SU-DHL-6 (cell line): ENCODE data around the gene KRT2.

ENCODE experiments used
- H2AFZ ChIP-seq: fragments of 200-600 bp; sonication (generic); 2 replicates; pipeline ENCODE4 v1.6.1; 2014; ENCODE audit warnings: low read depth, mild to moderate bottlenecking, moderate library complexity, mixed read lengths, antibody characterized with exemption, low read length; ENCODE audit not compliant: severe bottlenecking
- H3F3A ChIP-seq: fragments of 200-600 bp; shearing (Covaris generic); 2 replicates; pipeline ENCODE4 v1.6.0; 2016; ENCODE audit warnings: antibody characterized with exemption, mild to moderate bottlenecking; ENCODE audit not compliant: insufficient read depth
- H3K27ac ChIP-seq: fragments of 200-600 bp; sonication (generic); 2 replicates; pipeline ENCODE4 v1.5.1; 2016; ENCODE audit warnings: low read depth, mild to moderate bottlenecking, low read length, moderate library complexity, mixed read lengths
- H3K27me3 ChIP-seq: fragments of 200-600 bp; sonication (generic), shearing (Covaris generic); 2 replicates; pipeline ENCODE4 v1.6.0; 2014; ENCODE audit warnings: mild to moderate bottlenecking, low read length
- H3K36me3 ChIP-seq: fragments of 200-600 bp; sonication (generic); 2 replicates; pipeline ENCODE4 v1.6.1; 2014; ENCODE audit warnings: mild to moderate bottlenecking, low read length, mixed read lengths
- H3K4me2 ChIP-seq: fragments of 300-600, 200-600 bp; shearing (Covaris generic), sonication (generic); 2 replicates; pipeline ENCODE4 v1.6.0; 2014; ENCODE audit warnings: low read length, low read depth, mild to moderate bottlenecking; ENCODE audit not compliant: poor library complexity, severe bottlenecking
- H3K4me3 ChIP-seq: fragments of 200-600 bp; sonication (generic); 2 replicates; pipeline ENCODE4 v1.5.1; 2014; ENCODE audit warnings: antibody characterized with exemption, low read length, mild to moderate bottlenecking, mixed read lengths; ENCODE audit not compliant: insufficient read depth, poor library complexity, severe bottlenecking
- H3K79me2 ChIP-seq: fragments of 200-600 bp; sonication (generic); 2 replicates; pipeline ENCODE4 v1.6.1; 2014; ENCODE audit warnings: mild to moderate bottlenecking, low read length, moderate library complexity; ENCODE audit not compliant: insufficient read depth
- H3K9ac ChIP-seq: fragments of 200-600 bp; sonication (generic); 2 replicates; pipeline ENCODE4 v1.7.0; 2014; ENCODE audit warnings: mild to moderate bottlenecking, low read length
- H3K9me2 ChIP-seq: fragments of 200-600 bp; sonication (generic); replicated peaks from 2 replicates; pipeline ENCODE4 v1.6.1; 2014; ENCODE audit warnings: low read length; ENCODE audit not compliant: insufficient read depth
- H3K9me3 ChIP-seq: fragments of 200-600 bp; sonication (generic); 2 replicates; pipeline ENCODE4 v1.6.1; 2014; ENCODE audit warnings: low read length, mixed read lengths; ENCODE audit not compliant: insufficient read depth
- H4K20me1 ChIP-seq: fragments of 200-600 bp; sonication (generic); 2 replicates; pipeline ENCODE4 v1.6.1; 2014; ENCODE audit warnings: low read depth, mild to moderate bottlenecking, antibody characterized with exemption, low read length, moderate library complexity, mixed read lengths
- EZH2phosphoT487 ChIP-seq: fragments of 200-600 bp; sonication (generic), shearing (Covaris generic); conservative IDR thresholded peaks from 2 replicates; pipeline ENCODE4 v1.6.1; 2018; ENCODE audit warnings: mild to moderate bottlenecking, antibody characterized with exemption, low read length, moderate library complexity, mixed read lengths
- TF ChIP-seq, protein P1 (sequence below): fragments of 200-600 bp; sonication (generic); IDR thresholded peaks from one replicate; pipeline ENCODE4 v1.5.1; 2017; ENCODE audit warnings: antibody characterized with exemption, mild to moderate bottlenecking, low read length, moderate library complexity; ENCODE audit not compliant: insufficient read depth, poor library complexity, severe bottlenecking

Gene KRT2

DNA sequence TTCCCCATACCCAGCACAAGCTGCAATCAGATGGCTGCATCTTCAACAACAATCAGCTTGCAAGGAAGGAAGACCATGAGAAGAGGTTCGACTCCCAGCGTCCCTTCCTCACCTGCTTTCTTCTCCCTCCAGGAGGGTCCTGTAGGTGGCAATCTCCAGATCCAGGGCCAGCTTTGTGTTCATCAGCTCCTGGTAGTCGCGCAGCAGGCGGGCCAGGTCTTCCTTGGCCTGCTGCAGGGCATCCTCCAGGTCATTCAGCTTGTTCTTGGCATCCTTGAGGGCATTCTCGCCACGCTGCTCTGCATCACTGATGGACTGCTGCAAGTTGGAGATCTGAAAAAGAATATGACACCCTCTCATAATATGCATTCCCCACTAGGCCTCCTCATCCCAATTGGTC, 24.2 kb upstream of the KRT2 start:
- no peaks in the 10 kb centered on the region for H3K9me3 ChIP-seq
- H4K20me1 ChIP-seq: no peaks in the 10 kb centered on the region
- H2AFZ ChIP-seq: no peak overlapping the region
- H3K9me2 ChIP-seq: no peaks in the 10 kb centered on the region
- H3K79me2 ChIP-seq: no peaks in the 10 kb centered on the region
- H3K4me2 ChIP-seq: no peak overlapping the region
- no peak overlapping the region for H3K4me3 ChIP-seq
- TF ChIP-seq, protein P1, sequence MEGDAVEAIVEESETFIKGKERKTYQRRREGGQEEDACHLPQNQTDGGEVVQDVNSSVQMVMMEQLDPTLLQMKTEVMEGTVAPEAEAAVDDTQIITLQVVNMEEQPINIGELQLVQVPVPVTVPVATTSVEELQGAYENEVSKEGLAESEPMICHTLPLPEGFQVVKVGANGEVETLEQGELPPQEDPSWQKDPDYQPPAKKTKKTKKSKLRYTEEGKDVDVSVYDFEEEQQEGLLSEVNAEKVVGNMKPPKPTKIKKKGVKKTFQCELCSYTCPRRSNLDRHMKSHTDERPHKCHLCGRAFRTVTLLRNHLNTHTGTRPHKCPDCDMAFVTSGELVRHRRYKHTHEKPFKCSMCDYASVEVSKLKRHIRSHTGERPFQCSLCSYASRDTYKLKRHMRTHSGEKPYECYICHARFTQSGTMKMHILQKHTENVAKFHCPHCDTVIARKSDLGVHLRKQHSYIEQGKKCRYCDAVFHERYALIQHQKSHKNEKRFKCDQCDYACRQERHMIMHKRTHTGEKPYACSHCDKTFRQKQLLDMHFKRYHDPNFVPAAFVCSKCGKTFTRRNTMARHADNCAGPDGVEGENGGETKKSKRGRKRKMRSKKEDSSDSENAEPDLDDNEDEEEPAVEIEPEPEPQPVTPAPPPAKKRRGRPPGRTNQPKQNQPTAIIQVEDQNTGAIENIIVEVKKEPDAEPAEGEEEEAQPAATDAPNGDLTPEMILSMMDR: no peak
- no peak for TF ChIP-seq EZH2phosphoT487
- no peaks in the 10 kb centered on the region for H3K36me3 ChIP-seq
- H3K27ac ChIP-seq: no peak overlapping the region
- no peaks in the 10 kb centered on the region for H3F3A ChIP-seq
- H3K27me3 ChIP-seq: no peaks in the 10 kb centered on the region
- H3K9ac ChIP-seq: no peak overlapping the region

DNA sequence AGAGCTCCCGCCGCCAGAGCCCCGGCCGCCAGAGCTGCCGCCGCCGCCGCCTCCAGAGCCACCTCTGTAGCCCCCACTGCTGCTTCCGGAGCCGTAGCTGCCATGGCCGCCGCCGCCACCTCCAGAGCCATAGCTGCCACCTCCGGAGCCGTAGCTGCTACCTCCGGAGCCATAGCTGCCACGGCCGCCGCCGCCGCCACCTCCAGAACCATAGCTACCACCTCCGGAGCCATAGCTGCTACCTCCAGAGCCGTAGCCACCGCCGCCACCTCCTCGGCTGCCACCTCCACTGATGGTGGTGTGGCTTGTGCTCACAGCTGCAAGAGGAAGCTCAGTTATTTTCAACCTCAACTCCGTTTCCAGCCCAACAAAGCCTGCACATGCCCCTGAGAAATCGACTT, 23.3 kb upstream of the KRT2 start:
- Histone ChIP-seq H2AFZ (no peak overlapping the region), H3K27me3 (no peaks in the 10 kb centered on the region), H3K9me2 (no peaks in the 10 kb centered on the region), H3K9ac (no peak overlapping the region), H3F3A (no peaks in the 10 kb centered on the region), H3K36me3 (no peaks in the 10 kb centered on the region), H3K27ac (no peak overlapping the region), H3K4me2 (no peak overlapping the region), H3K4me3 (no peak overlapping the region), H3K9me3 (no peaks in the 10 kb centered on the region), H4K20me1 (no peaks in the 10 kb centered on the region), H3K79me2 (no peaks in the 10 kb centered on the region)
- TF ChIP-seq EZH2phosphoT487: no peak
- TF ChIP-seq, protein P1: no peak

DNA sequence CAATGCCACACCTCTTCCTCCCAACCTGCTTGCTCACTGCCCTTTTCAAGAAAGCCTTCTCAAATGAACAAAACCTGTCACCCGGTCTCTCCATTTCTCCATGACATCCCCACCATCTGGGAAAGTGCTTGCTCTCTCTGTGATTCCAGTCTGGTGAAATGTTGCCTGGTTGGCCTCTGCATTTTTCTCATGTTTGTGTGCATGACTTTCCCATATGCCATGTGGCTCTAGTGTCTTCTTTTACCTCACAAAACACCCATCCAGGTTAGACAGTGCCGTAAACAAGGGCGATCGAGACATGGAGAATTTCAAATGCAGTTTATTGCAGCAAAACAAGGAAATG, 22.4 kb upstream of the KRT2 start:
- Histone ChIP-seq H4K20me1 (no peaks in the 10 kb centered on the region), H3K27me3 (no peaks in the 10 kb centered on the region), H2AFZ (no peak overlapping the region), H3K9ac (no peak overlapping the region), H3K36me3 (no peaks in the 10 kb centered on the region), H3K27ac (no peak overlapping the region), H3K9me2 (no peaks in the 10 kb centered on the region), H3K9me3 (no peaks in the 10 kb centered on the region), H3K79me2 (no peaks in the 10 kb centered on the region), H3K4me2 (no peak overlapping the region), H3F3A (no peaks in the 10 kb centered on the region), H3K4me3 (no peak overlapping the region)
- TF ChIP-seq, protein P1: no peak
- no peak for TF ChIP-seq EZH2phosphoT487
